Esophagus muscularis mucosa (tissue), 3 donors: ENCODE results near the gene GAGE12C.
"Not testable (repeated sequence)": the region's sequence is repeated elsewhere in the genome, so short reads cannot be mapped to it uniquely, and the experiment has no call there.

Experiments
- CTCF ChIP-seq, 3 experiments: fragments of 200-600 bp in 2 of 3; fragments of 450-650 bp in 1 of 3; sonication (generic) in 2 of 3; IDR thresholded peaks; one replicate each; pipeline ENCODE4 v1.5.1; 2017 to 2019; ENCODE audit warnings: antibody characterized with exemption in 3 of 3, mild to moderate bottlenecking in 2 of 3, moderate library complexity in 1 of 3
- POLR2AphosphoS5 ChIP-seq, 2 donors: sonication (generic); formaldehyde crosslinking; IDR thresholded peaks; one replicate each; pipeline ENCODE4 v1.6.1; 2017; ENCODE audit warnings: antibody characterized with exemption in 2 of 2

GRCh38 chrX:49569152-49569551 lies 37.2 kb downstream of the GAGE12C start:
- TF ChIP-seq CTCF, POLR2AphosphoS5 (IDR thresholded peaks at IDR 0.05): not testable (repeated sequence)
